ENCODE results near the gene TMEM135. TPM values are rescaled to one million over a fixed set of nuclear protein-coding genes. Genes with fewer than 3 reads are reported as not detected.

TMEM135 gene
- total RNA-seq, 1 donor from 2014 or later: 33.9 TPM

- peaks cover 10% of the 10 kb centered on the region for H3K36me3 Mint-ChIP-seq
- H3K4me3 Mint-ChIP-seq: no peak overlapping the region
- no peak overlapping the region for H3K27ac Mint-ChIP-seq
- TF ChIP-seq, protein P1, sequence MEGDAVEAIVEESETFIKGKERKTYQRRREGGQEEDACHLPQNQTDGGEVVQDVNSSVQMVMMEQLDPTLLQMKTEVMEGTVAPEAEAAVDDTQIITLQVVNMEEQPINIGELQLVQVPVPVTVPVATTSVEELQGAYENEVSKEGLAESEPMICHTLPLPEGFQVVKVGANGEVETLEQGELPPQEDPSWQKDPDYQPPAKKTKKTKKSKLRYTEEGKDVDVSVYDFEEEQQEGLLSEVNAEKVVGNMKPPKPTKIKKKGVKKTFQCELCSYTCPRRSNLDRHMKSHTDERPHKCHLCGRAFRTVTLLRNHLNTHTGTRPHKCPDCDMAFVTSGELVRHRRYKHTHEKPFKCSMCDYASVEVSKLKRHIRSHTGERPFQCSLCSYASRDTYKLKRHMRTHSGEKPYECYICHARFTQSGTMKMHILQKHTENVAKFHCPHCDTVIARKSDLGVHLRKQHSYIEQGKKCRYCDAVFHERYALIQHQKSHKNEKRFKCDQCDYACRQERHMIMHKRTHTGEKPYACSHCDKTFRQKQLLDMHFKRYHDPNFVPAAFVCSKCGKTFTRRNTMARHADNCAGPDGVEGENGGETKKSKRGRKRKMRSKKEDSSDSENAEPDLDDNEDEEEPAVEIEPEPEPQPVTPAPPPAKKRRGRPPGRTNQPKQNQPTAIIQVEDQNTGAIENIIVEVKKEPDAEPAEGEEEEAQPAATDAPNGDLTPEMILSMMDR (conservative IDR thresholded peaks at IDR 0.05): no peak
- no peaks in the 10 kb centered on the region for H3K9me3 Mint-ChIP-seq
- H3K27me3 Mint-ChIP-seq: no peaks in the 10 kb centered on the region
- no peaks in the 10 kb centered on the region for H3K4me1 Mint-ChIP-seq (ENCODE audit: unreplicated experiment)
- no peak for DNase-seq (ENCODE audit: extremely low spot score, unreplicated experiment)
These were observed 198.6 kb downstream of the TMEM135 start for GRCh38 chr11:87236368-87236767.

GRCh38 chr11:87239001-87239400 is 201.3 kb downstream of the TMEM135 start:
- no peaks in the 10 kb centered on the region for H3K9me3 Mint-ChIP-seq
- H3K27me3 Mint-ChIP-seq: no peaks in the 10 kb centered on the region
- no peak overlapping the region for H3K4me3 Mint-ChIP-seq
- no peaks in the 10 kb centered on the region for H3K4me1 Mint-ChIP-seq (ENCODE audit: unreplicated experiment)
- no peak overlapping the region for H3K27ac Mint-ChIP-seq
- TF ChIP-seq, protein P1 (conservative IDR thresholded peaks at IDR 0.05): no peak
- DNase-seq (ENCODE audit: extremely low spot score, unreplicated experiment): no peak
- peaks cover 4% of the 10 kb centered on the region for H3K36me3 Mint-ChIP-seq

DNA sequence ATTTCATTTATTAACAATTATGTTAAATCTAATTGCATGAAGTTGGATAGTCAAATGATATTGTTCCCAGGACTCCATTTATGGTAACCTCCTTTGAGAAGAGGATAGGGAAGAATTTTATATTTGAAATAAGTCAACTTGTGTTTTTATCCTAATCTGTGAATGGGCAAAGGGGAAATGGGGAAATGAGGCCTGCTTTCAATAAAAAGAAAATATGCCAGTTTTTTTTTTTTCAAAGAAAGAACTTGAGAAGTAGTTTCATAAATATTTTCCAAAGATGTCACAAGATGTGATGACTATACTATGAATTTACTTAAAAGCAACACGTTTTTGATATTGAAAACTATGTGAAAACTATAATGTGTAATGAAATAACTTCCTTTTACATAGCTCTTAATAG is 201.8 kb downstream of the TMEM135 start:
- Mint-ChIP-seq H3K27ac (no peak overlapping the region), H3K36me3 (peaks cover 4% of the 10 kb centered on the region), H3K4me1 (ENCODE audit: unreplicated experiment) (no peaks in the 10 kb centered on the region), H3K9me3 (no peaks in the 10 kb centered on the region), H3K27me3 (no peaks in the 10 kb centered on the region), H3K4me3 (no peak overlapping the region)
- TF ChIP-seq, protein P1 (conservative IDR thresholded peaks at IDR 0.05): no peak
- DNase-seq (ENCODE audit: extremely low spot score, unreplicated experiment): no peak

GRCh38 chr11:87251560-87251959 is 213.8 kb downstream of the TMEM135 start:
- no peak for DNase-seq (ENCODE audit: extremely low spot score, unreplicated experiment)
- TF ChIP-seq, protein P1 (conservative IDR thresholded peaks at IDR 0.05): no peak
- H3K4me1 Mint-ChIP-seq (ENCODE audit: unreplicated experiment): no peaks in the 10 kb centered on the region
- no peak overlapping the region for H3K4me3 Mint-ChIP-seq
- H3K9me3 Mint-ChIP-seq: no peaks in the 10 kb centered on the region
- no peaks in the 10 kb centered on the region for H3K27me3 Mint-ChIP-seq
- peaks cover 3% of the 10 kb centered on the region for H3K36me3 Mint-ChIP-seq
- H3K27ac Mint-ChIP-seq: no peak overlapping the region

DNA sequence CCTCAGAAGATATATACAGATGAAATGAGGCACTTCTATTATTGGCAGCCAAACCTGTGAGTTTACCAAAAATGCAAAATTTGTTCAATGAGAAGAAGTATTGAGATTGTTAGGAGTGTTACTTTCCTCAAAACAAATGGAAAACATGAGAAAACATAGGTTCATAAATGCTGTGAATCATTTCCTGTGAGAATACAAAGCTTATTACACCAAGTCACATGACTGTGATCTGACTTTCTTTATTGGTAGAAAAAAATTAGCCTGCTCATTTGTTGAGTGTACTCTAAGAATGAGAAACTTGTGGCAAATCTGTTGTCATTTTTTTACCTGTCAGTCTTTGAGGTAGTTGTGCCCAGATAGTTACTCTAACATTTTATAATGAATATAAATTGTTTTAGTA is 215.1 kb downstream of the TMEM135 start:
- Mint-ChIP-seq H3K27ac (no peak overlapping the region), H3K4me3 (no peak overlapping the region), H3K27me3 (no peaks in the 10 kb centered on the region), H3K36me3 (peaks cover 3% of the 10 kb centered on the region), H3K4me1 (ENCODE audit: unreplicated experiment) (no peaks in the 10 kb centered on the region), H3K9me3 (no peaks in the 10 kb centered on the region)
- TF ChIP-seq, protein P1 (conservative IDR thresholded peaks at IDR 0.05): no peak
- DNase-seq (ENCODE audit: extremely low spot score, unreplicated experiment): no peak

DNA sequence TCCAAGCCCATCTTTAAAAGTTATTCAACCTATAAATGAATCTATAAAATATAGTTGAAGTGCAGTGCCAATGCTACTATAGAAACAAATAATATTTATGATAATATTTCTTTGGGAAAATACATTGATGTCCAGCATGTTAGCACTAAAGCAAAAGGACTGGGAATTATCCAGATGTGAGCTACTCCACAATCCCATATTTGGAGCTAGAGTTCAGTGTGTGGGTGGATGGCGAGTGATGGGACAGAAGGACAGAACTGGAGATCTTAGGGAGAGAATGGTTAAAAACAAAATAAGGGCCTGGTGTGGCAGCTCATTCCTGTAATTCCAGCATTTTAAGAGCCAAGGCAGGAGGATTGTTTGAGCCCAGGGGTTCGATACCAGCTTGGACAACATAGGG is 216.8 kb downstream of the TMEM135 start:
- no peaks in the 10 kb centered on the region for H3K9me3 Mint-ChIP-seq
- no peak for DNase-seq (ENCODE audit: extremely low spot score, unreplicated experiment)
- H3K36me3 Mint-ChIP-seq: no peaks in the 10 kb centered on the region
- no peak overlapping the region for H3K27ac Mint-ChIP-seq
- TF ChIP-seq, protein P1 (conservative IDR thresholded peaks at IDR 0.05): no peak
- H3K4me1 Mint-ChIP-seq (ENCODE audit: unreplicated experiment): no peaks in the 10 kb centered on the region
- H3K4me3 Mint-ChIP-seq: no peak overlapping the region
- no peaks in the 10 kb centered on the region for H3K27me3 Mint-ChIP-seq

Measured in type B pancreatic cell (in vitro differentiated cells).